ENCODE data around the gene ZNF771.

GRCh38 chr16:30361180-30361579, 46.2 kb upstream of the ZNF771 start:
- TF ChIP-seq EP300 (IDR thresholded peaks at IDR 0.05; ENCODE audit: low read depth) = no peak
- no peak for TF ChIP-seq POLR2A (IDR thresholded peaks at IDR 0.05)

Measured in transverse colon (tissue), 1 donor.